Activated CD8-positive, alpha-beta memory T cell treated with anti-CD3 and anti-CD28 coated beads, Interleukin-2, amount 50 U/mL, for 1 hour (primary cell): ENCODE measurements around the gene ASNSD1.

Experiments
- DNase-seq: peaks from one replicate; pipeline ENCODE4 v3.0.0-alpha.2; 2020; ENCODE audit errors: extremely low read depth

ASNSD1 gene

DNA sequence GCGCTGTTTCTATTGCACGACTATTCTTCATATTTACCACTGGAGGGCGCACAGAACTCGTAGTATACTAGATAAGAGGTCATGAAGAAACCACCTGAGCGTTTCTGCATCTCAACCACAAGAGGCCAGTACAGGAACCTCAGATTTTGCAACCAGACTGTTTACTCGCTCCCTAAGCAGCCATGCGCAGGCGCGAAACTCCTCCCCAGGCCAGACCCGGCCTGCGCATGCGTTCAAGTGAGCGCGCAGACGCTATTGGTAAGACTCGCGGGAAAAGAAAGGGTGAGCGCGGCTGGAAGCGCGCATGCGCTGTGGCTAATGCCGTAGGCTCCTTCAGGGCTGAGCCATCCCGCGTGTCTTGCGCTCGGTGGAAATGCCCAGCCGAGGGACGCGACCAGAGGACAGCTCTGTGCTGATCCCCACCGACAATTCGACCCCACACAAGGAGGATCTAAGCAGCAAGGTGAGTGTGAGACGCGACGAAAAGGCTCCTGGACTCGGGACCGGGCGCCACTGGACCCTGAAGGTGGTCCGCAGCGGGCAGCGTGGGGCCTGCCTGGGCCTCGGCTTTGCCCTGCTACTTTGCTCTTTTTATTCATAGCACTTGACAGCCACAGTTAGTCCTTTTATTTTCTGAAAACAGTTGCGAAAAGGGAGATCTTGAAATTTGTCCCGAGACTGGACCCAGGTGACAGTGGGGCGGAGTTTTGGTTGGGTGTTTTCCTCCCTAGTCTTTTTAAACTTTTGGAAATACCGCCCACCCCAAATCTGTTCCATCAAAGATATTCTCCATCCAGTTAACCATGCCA is at the start of gene ASNSD1:
TSS of gene ASNSD1 (plus strand) at position 312 of the 809 bp plus-strand sequence. CDS start 4,674 bp downstream, outside the sequence.
- peak; percentile 99 for DNase-seq

DNA sequence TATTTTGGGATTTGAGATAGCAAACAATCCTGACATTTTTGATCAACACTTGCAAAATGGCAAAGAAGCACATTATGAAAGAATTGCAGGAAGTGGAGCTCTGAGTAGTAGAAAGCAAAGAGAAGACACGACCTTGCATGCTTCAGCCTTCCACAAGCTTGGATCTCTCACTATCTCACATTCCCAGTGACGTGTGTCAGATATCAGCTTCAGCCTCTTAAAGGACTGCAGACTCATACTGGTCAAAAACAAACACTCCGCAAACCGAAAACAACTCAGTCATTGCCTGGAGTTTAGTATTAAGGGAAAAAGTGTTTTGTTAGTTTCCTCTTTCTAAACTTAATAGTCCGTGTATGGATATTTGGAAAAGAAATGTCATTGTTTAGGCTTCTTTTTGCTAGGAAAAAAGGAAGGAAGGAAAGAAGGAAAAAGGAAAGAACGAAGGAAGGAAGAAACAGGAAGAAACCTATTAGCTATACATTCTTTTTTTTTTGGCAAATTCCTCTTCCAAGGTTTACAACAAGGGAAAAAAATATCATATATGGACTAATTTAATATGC is 48.1 kb upstream of the ASNSD1 start:
- no peak for DNase-seq

DNA sequence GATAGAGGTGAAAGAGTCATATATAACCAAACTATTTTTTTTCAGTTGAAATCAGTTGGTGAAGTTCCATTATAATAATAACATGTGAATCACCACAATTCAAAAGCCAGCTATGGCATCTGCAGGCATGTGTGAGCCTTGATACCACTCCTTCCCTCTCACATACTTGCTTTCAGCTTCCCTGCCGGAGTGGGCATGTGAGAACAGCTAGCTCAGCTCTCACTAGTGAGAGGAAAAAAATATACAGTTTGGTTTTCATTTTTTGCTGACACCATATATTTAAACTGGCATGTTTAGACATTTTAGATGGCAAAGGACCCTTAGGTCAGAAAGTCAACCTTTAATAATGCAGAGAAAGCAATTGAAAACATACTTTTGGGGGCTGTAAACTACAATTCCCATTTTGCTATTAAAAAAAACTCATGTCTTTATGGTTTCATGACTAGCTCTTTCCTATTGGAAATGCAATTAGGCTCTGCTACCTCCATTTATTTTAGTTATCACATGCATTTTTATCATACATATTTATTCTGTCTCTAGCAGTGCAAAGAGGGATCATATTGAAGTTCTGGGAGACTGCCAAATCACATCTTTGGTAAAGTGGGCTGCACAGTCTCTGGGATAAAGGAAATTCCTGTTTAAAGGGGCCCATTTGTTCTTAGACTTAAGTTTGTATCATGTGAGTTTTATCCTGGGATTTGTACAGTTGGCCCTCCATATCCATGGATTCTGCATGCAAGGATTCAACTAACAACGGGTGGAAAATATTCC is 47.4 kb upstream of the ASNSD1 start:
- no peak for DNase-seq

DNA sequence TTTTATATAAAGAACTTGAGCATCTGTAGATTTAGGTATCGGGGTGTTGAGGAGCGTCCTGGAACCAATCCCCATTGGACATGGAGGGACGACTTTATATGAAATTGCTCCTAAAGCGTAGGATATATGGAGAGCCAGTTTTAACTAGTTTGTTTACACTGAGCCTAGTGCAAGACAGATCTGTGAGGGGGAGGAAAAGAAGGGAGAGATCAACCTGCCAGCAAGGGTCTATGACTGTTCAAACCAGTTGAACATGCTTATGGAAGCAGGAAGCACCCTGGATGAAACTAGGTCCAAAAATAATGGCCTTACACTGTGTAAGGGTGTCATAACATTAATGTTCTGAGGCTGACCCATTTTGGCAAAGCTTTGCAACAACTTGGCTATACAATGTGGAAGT is 46.7 kb upstream of the ASNSD1 start:
- no peak for DNase-seq

DNA sequence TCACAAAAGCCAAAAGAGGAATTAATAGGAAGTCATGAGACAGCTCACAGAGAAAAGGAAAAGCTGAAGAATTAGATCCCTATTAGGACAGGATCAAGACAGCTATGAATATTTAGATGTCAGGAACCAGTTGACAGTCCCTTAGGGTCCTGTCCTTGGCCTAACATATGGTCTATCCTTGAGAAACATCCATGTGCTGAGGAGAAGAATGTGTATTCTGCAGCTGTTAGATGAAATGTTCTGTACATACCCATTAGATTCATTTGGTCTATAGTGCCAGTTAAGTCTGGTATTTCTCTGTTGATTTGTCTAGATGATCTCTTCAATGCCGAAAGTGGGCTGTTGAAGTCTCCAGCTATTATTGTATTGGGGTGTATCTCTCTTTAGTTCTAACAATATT is 43.1 kb upstream of the ASNSD1 start:
- DNase-seq: no peak

DNA sequence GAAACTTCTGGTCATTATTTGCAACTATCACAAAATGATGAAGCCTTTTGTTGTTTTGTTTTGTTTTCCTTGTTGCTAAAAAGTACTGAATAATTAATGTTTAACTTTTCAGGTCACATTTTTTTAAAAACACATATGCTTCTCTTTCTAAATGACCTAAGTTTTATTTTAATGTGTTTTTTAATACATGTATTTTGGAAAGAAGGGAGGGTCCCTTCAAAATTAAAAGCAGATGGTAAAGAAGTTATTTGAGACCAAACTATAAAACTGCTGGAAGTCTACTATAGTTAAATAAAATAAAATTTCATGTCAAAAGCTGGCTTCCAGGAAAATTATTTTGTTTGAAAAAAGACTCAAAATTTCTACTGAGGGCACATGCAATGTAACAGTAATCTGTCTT is 39.5 kb upstream of the ASNSD1 start:
- DNase-seq: no peak

DNA sequence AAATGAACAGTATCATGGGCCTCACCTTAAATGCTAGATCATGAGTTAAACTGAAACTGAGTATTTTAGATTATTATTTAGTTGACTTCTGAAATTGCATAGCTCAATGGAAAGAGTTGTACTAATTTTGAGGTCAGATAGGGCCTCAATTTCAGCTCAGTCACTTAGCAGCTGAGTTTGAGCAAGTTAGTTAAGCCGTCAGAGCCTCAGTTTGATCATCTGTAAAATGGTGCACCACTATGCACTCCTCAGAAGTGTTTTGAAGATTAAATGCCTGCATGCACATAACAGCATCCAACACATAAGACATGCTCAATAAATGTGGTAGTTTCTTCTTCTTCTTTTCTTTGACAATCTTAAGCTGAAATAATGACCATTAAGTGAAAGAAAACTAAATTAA is 38.2 kb upstream of the ASNSD1 start:
- DNase-seq: no peak

DNA sequence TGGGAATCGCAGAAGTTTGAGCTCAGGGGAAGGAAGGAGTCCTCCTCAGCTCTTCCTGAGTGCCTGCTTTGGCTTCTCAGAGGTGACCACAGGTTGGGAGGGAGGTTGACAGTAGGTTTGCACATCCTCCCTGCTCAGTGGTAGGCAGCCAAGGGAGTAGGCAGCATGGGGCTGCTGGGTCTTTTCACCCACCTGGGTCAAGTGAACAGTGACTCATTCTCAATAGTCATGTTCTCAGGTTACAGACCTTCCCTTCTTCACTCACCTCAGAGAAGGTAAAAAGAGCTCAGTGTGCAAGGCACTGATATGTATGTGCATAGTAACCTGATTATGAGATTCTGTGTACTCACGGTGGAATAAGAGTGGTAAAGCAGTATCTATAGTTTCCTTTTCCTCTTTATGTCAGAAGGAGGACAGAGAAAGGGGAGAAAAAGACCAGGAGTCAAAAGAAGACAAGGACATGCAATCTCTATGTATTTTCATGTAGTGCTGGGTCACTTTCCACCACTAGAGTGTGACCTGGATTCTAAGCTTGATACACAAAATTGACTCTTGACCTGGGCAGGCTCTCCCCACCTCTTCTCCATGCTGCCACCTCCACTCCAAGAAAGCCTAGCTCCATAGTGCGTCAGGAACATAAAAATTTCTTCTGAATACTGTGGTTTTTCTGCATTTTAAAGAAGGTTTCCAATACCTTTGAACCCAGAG is 36.5 kb upstream of the ASNSD1 start:
- DNase-seq: no peak

DNA sequence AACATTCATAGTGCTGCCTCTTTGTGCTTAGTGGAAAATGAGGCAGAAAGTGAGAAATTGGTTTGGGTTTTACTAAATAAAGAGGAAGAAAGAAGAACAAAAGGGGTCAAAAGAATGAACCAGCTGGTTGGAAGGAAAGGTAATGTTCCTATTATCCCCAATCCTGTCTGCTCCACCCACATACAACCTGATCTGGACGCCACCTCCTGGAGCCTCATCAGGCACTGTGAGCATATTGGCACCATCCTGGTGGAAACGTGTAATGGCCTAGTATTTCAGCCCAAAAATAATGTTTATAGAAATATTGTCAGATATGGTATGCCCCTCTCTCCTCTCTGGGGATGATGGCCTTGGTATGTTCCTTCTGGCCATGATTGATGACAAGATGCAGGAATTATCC is 35.6 kb upstream of the ASNSD1 start:
- DNase-seq: no peak

DNA sequence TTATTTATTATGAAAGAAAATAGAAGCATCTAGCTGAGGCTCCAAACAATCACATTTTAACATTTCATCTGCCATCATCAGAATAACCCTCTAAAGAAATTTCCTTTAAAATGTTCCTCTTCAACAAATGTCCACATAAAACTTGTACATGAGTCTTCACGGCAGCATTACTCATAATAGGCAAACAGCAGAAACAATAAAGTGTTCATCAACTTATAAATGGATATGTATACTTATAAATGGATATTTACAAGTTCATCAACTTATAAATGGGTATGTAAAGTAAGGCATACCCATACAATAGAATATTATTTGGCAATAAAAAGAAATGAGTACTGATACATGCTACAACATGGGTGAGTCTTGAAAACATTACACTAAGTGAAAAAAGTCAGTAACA is 33.5 kb upstream of the ASNSD1 start:
- DNase-seq: no peak

DNA sequence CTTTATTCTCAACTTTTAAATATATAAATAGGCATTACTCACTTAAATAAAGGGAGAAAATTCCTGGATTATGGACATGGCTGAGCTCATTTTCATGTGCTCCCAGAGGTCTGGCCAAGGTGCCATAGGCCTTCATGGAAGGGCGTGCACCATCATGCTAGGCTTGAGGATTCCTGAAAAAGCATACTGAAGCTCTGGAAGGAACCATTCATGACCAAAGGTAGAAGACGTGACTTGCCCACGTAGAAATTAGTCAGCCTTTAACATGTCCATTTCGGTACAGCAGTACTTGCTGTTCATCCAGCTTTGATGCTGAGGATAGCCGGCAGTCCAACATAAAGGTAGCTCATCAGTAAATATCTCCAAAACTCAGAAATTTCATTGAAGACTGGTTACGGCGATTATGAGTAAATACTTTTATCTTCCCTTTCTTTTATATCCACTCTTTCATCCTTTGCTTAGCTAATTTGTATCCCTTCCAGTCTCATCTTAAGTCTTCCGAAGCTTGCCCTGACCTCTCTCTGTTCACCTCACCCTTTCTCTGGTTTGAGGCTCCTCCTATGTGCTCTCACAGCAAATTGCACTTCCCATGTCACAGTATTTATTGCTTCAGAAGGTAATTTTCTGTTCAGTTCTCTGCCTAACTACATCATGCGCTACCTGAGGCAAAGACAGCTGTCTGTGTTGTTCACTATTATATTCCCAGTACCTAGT is 32.3 kb upstream of the ASNSD1 start:
- DNase-seq: no peak

DNA sequence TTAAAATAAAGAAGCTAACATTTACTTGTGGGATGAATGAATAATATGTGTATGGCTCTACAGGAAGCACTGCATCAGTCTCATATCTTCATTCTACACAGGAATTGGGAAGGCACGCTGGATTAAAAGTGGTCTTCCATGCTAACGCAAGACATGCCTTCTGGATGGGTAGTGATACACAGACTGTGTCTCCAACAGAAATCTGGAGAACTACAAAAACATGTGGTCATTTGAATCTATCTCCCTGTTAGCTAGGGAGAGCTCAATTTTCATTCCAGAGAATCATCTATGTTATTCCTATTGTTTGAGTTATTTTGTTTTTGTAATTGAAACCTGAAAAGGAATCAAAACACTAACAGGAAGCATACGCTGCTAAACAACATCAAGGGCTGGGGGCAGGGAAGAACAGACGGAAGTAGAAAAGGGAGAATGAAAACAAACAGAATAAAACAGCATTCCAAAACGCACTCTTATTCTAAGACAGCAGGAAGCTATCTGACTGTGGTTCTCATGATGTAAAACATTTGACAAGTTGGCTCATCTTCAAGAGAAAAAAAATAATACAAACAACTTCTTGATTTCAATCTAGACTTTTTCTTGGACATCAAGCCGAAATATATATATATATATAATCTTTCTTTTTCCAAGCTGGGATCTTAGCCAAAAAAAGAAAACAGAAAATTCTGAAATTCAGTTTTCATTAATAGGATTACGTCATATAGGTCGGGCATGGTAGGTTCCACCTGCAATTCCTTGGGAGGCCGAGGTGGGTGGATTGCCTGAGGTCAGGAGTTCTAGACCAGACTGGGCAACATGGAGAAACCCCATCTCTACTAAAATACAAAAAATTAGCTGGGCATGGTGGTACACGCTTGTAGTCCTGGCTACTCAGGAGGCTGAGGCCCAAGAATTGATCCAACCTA is 31.5 kb upstream of the ASNSD1 start:
- no peak for DNase-seq

DNA sequence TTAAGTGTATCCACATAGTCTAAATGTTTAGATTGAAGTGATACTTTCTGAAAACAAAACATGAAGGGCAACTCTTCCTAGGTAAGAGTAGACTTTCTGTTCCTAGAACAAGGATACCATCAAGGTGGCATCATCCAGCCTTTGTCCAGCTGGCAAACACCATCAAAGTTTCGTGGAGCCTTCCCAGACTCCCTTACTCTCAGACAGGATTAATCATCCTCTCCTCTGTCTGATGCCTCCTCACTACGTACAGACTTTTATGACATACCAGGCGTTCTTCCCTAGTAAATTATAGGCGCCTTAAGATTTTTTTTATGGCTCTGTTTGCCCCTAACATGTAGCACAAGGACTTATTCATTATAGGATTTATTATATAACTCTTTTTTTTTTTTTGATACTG is 29.4 kb upstream of the ASNSD1 start:
- no peak for DNase-seq

DNA sequence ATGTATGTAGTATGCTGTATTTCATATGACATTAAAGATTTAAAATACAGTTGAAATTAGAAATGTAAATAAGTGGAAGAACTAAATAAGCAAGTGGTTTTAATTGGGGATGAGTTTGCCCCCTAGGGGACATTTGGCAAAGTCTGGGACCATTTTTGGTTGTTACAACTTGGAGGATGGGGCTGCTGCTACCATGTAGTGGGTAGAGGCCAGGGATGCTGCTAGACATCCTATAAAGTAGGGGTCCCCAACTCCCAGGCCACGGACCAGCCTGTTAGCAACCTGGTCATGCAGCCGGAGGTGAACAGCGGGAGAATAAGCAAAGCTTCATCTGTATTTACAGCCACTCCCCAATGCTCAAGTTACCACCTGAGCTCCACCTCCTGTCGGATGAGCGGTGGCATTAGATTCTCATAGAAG is 27.9 kb upstream of the ASNSD1 start:
- no peak for DNase-seq

DNA sequence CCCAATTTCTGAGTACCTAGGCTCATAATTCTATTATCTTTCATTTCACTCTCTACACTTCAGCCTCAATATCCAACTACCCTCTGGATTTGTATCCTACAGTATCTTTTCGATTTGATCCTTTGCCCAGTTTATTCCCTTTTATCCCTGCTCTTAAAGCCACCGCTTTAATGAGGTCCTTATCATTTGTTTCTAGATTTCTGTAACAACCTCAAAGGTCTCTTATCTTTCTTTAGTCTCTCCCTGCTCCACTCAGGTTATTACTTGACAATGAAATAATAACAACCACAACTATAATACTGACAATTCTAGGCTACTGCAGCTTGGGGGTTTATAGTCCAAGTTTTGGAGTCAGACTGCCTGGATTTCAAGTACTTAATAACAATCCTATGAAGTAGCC is 25.9 kb upstream of the ASNSD1 start:
- DNase-seq: no peak

DNA sequence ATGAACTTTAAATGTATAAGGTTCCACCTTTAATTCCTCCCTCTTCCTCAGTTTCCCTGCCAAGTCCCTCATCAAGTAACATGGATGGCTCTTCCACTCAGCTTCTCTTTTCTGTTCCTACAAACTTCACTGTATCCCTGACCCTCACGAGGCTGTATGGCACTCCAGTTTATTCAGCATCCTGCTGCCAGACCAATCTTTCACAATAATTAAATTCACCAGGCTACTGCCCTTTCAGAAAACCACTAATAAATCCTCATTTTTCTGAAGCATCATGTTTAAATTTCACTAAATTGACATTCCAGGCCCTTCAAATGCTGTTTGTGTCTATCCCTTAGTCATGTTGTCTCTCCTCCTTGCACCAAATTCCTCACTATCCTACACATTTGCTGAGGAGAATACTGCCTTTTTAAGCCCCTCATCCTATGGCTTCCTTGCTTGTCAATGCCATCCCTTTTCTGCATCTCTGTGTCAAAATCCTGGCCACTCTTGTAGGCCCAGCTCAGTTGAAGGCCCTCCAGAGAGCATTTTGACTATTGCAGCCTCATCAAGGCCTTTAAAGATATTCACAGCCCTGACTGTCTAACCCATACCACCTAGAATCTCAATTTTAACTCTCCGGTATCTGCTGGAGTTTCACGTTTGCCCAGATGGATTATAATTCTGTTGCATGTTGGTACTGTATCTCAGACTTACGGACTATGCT is 22.8 kb upstream of the ASNSD1 start:
- DNase-seq: no peak

DNA sequence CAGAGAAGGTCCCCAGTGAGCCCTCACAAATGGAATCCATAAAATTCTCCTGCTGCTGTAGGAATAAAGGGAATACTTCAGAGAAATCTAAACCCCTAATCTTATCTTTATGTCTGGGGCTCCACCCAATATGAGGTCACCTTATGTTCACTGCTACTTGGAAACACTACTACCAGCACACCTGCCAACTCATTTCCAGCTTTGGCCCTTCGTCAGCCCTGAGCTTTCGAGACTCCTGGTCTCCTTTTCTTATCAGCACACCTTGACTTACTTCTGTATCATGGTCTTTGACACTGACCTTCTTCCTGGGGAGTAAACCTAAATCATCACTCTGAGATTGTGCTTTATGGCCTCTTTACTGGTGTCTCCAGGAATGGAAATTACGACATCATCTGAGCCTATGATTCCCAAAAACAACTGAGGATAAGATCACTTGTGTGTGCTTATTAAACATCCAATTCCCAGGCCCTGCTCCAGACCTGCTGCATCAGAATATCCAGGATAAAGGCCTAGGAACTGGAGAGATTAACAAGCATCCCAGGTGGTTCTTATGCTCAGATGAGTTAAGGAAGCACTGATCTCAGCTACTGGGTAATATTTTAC is 22.2 kb upstream of the ASNSD1 start:
- DNase-seq: no peak

DNA sequence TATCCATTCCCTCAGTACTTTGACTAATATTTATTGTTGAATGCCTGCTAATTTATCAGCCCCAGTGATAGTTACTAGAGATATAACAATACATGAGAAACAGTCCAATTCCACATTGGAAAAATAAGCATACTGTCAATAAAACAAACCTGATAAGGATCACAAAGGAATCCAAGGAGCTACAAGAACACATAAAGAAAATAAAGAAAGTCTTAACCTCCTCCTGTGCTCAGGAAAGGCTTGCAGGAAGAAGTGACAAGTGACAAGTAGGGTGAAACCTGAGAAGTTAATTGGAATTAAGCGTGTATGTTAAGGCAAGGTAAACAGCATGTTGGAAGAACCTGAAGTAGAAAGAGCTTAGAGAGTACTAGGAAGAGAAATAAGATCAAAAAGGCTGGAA is 20.3 kb upstream of the ASNSD1 start:
- no peak for DNase-seq

DNA sequence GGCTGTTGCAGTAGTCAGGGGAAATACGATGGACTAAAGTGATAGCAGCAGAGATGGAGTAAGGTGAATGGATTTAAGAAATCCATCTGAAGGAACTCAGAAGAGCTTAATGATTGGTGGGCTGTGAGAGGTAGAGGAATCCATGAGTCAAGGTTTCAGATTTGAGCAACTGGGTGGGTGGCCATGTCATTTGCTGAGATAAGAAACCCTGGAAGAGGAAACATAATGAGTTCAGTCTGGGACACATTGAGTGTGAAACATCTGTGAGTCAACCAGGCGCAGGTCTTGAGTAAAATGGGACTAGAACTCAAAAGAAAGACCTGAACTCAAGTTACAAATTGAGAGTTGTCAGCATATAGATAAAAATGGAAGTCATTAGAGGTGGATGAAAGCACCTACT is 19.7 kb upstream of the ASNSD1 start:
- no peak for DNase-seq

DNA sequence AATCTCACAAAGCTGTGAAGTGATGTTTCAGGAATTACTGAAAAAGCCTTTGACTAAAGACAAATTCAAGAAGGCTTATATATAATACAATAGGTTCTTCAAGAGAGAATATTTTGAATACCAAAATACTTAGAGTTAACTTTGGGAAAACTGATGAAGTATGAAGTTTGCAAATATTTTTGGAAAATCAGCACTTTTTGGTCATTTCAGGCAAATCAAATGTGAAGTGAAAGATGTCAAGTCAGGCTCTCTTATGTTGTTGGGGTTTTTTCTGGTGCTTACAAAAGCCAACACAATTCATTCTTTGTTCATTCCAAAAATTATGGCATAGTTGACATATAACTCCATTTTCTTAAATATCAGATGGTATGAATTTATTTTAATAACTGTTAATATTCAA is 14.7 kb upstream of the ASNSD1 start:
- no peak for DNase-seq
